ENCODE measurements around the gene OXNAD1. TPM values are rescaled to one million over a fixed set of nuclear protein-coding genes. Genes with fewer than 3 reads are reported as not detected.

OXNAD1 gene, protein sequence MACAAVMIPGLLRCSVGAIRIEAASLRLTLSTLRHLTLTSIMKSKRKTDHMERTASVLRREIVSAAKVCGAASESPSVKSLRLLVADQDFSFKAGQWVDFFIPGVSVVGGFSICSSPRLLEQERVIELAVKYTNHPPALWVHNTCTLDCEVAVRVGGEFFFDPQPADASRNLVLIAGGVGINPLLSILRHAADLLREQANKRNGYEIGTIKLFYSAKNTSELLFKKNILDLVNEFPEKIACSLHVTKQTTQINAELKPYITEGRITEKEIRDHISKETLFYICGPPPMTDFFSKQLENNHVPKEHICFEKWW
- 9.4 TPM for polyA plus RNA-seq

DNA sequence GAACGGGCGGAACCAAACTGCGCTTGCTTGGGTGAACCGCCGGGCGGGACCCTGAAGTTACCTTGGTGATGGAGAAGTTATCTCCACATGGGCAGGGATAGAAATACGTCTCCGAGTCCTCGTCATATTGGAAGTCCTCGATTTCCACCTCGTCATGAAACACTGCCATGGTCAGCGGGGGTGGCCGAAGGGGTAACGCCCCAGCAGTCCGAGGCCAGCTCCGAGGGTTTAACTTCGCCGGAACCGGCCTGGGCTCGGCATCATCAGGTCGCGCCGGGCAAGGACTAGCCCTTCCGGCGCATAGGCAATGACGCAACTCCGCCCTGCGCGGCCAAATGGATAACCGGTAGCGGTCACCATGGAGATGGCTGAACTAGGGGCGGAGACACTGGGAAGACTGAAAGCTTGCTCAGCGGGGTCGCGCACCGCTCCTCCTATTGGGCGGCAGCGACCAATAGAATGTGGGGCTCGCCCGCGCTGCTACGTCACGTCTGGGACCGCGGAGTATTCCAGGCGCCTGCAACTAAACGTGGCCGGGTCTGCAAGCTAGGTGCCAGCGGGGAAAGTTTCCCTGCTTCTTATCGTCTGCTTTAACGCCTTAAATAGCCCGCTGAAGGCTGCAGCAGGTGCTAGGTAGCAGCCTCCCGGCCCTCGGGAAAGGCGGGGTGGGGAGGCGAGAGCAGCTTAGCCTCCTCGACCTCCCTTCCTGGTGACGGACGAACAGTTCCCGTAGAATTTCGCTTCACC, at the start of gene OXNAD1, which contains the start of gene DPH3:
Gene OXNAD1, plus strand, starts transcription at position 505 of the 747 bp plus-strand sequence. CDS start 5,741 bp downstream, outside the sequence.
Gene DPH3, minus strand, starts transcription at position 236 of the 747 bp plus-strand sequence. Its CDS starts 67 bp downstream, at position 169.
- Mint-ChIP-seq H3K4me3 (peak within 1 kb of the TSS in 3 of 4 donors; percentile 99 to 100 (median 100)), H3K4me1 (peaks cover 10 to 27% (median 17%) of the 10 kb centered on the region in 3 donors), H3K9me3 (no peaks in the 10 kb centered on the region), H3K27me3 (no peaks in the 10 kb centered on the region), H3K36me3 (peaks cover 1% of the 10 kb centered on the region), H3K27ac (peak within 1 kb of the TSS; percentile 94 to 100 (median 95))

DNA sequence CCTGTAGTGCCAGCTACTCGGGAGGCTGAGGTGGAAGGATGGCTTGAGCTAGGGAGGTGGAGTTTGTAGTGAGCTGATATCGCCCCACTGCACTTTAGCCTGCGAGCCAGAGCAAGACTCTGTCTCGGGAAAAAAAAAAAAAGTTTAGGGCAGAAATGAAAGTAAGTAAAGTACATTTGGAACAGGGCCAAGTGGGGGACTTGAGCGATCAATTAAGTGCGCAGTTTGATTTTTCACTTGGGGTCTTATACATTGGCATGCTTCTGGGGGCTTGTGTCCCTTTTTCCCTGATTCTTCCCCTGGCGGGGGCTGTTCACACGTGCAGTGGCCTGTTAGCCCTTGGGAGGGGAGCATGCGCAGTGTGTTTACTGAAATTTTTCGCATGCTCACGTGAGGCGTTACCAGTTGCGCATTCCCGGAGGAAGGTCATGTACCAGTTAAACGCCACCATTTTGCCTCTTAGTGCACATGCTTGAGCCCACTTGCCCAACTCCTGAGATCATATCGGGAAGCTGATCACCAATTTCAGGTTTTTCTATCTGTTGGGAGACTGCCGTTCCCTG, 48.6 kb upstream of the OXNAD1 start:
- Mint-ChIP-seq H3K36me3 (no peaks in the 10 kb centered on the region), H3K27ac (no peak overlapping the region), H3K27me3 (peaks cover 6% of the 10 kb centered on the region), H3K9me3 (no peaks in the 10 kb centered on the region), H3K4me1 (no peaks in the 10 kb centered on the region), H3K4me3 (no peak overlapping the region)

DNA sequence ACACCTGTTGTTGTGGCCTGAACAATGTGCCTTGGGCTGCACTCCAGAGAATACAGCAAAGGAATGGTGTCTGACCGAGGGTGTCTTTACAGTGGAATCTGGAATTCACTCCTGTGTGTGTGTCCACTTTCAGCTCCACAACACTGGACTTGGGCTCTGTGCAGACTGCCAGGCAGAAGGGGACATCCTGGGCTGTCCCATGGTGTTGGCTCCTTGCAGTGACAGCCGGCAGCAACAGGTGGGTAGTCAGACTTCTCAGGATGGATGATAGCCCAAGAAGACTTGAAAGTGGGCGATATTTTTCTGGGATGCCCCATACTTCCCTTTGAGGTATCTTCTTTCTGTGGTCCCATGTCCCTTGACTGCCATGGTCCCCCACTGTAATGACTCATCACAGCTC, 45.2 kb upstream of the OXNAD1 start:
- Mint-ChIP-seq H3K27me3 (peaks cover 9% of the 10 kb centered on the region), H3K36me3 (no peaks in the 10 kb centered on the region), H3K9me3 (no peaks in the 10 kb centered on the region), H3K4me1 (peaks cover 2 to 6% (median 3%) of the 10 kb centered on the region in 3 donors), H3K4me3 (no peak overlapping the region), H3K27ac (no peak overlapping the region)

- H3K36me3 Mint-ChIP-seq = no peaks in the 10 kb centered on the region
- no peak overlapping the region for H3K27ac Mint-ChIP-seq
- peaks cover 0 to 5% (median 0%) of the 10 kb centered on the region in 3 donors for H3K9me3 Mint-ChIP-seq
- peaks cover 9% of the 10 kb centered on the region for H3K27me3 Mint-ChIP-seq
- H3K4me1 Mint-ChIP-seq = peaks cover 2 to 6% (median 3%) of the 10 kb centered on the region in 3 donors
- peak overlapping the region in 1 of 4 donors; percentile 47 for H3K4me3 Mint-ChIP-seq
Observed at GRCh38 chr3:16221990-16222389, 43.0 kb upstream of the OXNAD1 start.

- no peak overlapping the region for H3K27ac Mint-ChIP-seq
- H3K9me3 Mint-ChIP-seq = peaks cover 0 to 5% (median 0%) of the 10 kb centered on the region in 3 donors
- peaks cover 2 to 6% (median 3%) of the 10 kb centered on the region in 3 donors for H3K4me1 Mint-ChIP-seq
- peak overlapping the region in 1 of 4 donors; percentile 47 for H3K4me3 Mint-ChIP-seq
- H3K36me3 Mint-ChIP-seq = no peaks in the 10 kb centered on the region
- peaks cover 9% of the 10 kb centered on the region for H3K27me3 Mint-ChIP-seq
Observed at GRCh38 chr3:16222547-16222946, 42.5 kb upstream of the OXNAD1 start.

DNA sequence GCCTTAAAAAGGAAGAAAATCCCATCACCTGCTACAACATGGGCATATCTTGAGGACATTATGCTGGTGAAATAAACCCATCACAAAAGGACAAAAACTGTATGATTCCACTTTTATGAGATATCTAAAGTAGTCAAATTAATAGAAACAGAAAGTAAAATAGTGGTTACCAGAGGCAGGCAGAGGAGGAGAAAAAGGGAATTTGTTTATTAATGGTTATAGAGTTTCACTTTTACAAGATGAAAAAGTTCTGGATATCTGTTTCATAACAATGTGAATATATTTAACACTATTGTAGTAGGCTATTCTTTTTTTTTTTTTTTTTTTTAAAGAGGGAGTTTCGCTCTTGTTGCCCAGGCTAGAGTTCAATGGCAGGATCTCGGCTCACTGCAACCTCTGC, 40.7 kb upstream of the OXNAD1 start:
- H3K4me1 Mint-ChIP-seq = peaks cover 2 to 6% (median 3%) of the 10 kb centered on the region in 3 donors
- peaks cover 0 to 5% (median 0%) of the 10 kb centered on the region in 3 donors for H3K9me3 Mint-ChIP-seq
- H3K27me3 Mint-ChIP-seq = peaks cover 10% of the 10 kb centered on the region
- H3K36me3 Mint-ChIP-seq = no peaks in the 10 kb centered on the region
- no peak overlapping the region for H3K4me3 Mint-ChIP-seq
- no peak overlapping the region for H3K27ac Mint-ChIP-seq

DNA sequence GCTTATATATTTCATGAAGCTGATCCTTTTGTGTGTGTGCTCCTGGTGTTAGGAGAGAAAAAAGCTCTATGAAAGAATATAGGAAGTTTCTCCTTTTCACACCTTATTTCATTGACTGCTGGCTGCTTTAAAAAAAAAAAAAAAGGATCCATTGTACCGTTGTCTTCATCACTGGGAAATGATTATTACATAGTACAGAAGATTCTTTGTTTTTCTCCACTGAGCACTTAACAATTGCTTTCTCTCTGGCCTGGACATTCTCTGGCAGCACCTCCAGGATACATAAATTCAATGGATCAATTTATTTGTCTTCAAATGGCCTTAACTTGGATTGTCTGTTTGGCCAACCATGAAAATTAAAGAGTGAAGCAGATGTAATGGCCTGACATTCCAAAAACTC, 37.4 kb upstream of the OXNAD1 start:
- H3K27ac Mint-ChIP-seq = no peak overlapping the region
- H3K9me3 Mint-ChIP-seq = peaks cover 0 to 5% (median 0%) of the 10 kb centered on the region in 3 donors
- H3K27me3 Mint-ChIP-seq = peaks cover 10% of the 10 kb centered on the region
- H3K4me3 Mint-ChIP-seq = no peak overlapping the region
- no peaks in the 10 kb centered on the region for H3K36me3 Mint-ChIP-seq
- peaks cover 2 to 6% (median 3%) of the 10 kb centered on the region in 3 donors for H3K4me1 Mint-ChIP-seq

DNA sequence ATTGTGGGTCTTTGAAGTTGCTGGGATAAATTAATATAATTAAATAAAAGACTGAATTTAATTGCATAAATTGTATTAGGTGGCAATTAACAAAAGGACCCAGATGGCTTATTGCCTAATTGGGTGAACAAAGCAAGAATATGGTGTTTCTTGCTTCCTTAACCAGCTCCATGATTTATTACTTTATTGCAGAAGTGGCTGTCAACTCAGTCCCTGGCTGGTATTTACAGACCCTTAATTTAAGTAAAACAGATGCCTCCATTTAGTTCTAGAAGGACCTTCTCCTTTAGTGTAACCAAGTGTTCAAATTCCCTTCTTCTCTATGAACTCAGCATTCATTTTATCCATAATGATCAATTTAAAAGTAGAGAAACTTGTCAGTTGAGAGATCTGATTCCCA, 35.3 kb upstream of the OXNAD1 start:
- peaks cover 0 to 9% (median 0%) of the 10 kb centered on the region in 3 donors for H3K9me3 Mint-ChIP-seq
- peaks cover 5% of the 10 kb centered on the region for H3K27me3 Mint-ChIP-seq
- no peaks in the 10 kb centered on the region for H3K4me1 Mint-ChIP-seq
- no peak overlapping the region for H3K27ac Mint-ChIP-seq
- no peaks in the 10 kb centered on the region for H3K36me3 Mint-ChIP-seq
- no peak overlapping the region for H3K4me3 Mint-ChIP-seq

- Mint-ChIP-seq H3K36me3 (no peaks in the 10 kb centered on the region), H3K27ac (no peak overlapping the region), H3K27me3 (peaks cover 7% of the 10 kb centered on the region), H3K4me3 (no peak overlapping the region), H3K4me1 (no peaks in the 10 kb centered on the region), H3K9me3 (peaks cover 0 to 8% (median 0%) of the 10 kb centered on the region in 3 donors)
Observed at GRCh38 chr3:16231983-16232382, 33.0 kb upstream of the OXNAD1 start.

GRCh38 chr3:16233806-16234205, 31.2 kb upstream of the OXNAD1 start:
- no peaks in the 10 kb centered on the region for H3K36me3 Mint-ChIP-seq
- no peak overlapping the region for H3K4me3 Mint-ChIP-seq
- H3K27ac Mint-ChIP-seq = no peak overlapping the region
- peaks cover 4% of the 10 kb centered on the region for H3K27me3 Mint-ChIP-seq
- H3K9me3 Mint-ChIP-seq = peaks cover 0 to 8% (median 0%) of the 10 kb centered on the region in 3 donors
- no peaks in the 10 kb centered on the region for H3K4me1 Mint-ChIP-seq

- H3K4me1 Mint-ChIP-seq = no peaks in the 10 kb centered on the region
- no peaks in the 10 kb centered on the region for H3K36me3 Mint-ChIP-seq
- no peak overlapping the region for H3K4me3 Mint-ChIP-seq
- H3K27me3 Mint-ChIP-seq = peaks cover 4% of the 10 kb centered on the region
- no peak overlapping the region for H3K27ac Mint-ChIP-seq
- H3K9me3 Mint-ChIP-seq = peaks cover 0 to 8% (median 0%) of the 10 kb centered on the region in 3 donors
Observed at GRCh38 chr3:16234281-16234680, 30.7 kb upstream of the OXNAD1 start.

DNA sequence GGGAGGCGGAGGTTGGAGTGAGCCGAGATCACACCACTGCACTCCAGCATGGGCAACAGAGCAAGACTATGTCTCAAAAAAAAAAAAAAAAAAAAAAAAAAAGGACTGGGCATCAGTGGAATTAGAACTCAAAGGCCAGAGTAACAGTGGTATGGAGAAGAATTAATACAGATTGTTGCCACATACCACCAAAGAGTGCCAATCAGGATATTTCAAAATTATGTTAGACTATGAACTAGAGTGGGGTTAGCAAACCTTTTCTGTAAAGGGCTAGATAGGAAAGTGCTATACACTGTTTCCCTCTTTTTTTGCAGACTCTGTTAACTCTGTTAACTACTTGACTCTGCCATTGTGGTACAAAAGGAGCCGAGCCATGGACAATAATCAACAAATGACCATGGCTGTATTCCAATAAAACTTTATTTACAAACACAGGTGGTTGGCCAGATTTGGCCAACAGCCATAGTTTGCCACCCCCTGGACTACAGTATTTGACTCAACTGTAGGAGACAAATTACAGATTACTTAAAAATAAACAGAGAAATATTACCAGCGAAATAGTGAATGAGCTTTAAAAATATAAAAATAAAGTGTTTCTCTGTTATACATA, 28.9 kb upstream of the OXNAD1 start:
- peaks cover 4% of the 10 kb centered on the region for H3K27me3 Mint-ChIP-seq
- H3K27ac Mint-ChIP-seq = no peak overlapping the region
- no peak overlapping the region for H3K4me3 Mint-ChIP-seq
- peaks cover 0 to 8% (median 0%) of the 10 kb centered on the region in 3 donors for H3K9me3 Mint-ChIP-seq
- no peaks in the 10 kb centered on the region for H3K4me1 Mint-ChIP-seq
- H3K36me3 Mint-ChIP-seq = no peaks in the 10 kb centered on the region

DNA sequence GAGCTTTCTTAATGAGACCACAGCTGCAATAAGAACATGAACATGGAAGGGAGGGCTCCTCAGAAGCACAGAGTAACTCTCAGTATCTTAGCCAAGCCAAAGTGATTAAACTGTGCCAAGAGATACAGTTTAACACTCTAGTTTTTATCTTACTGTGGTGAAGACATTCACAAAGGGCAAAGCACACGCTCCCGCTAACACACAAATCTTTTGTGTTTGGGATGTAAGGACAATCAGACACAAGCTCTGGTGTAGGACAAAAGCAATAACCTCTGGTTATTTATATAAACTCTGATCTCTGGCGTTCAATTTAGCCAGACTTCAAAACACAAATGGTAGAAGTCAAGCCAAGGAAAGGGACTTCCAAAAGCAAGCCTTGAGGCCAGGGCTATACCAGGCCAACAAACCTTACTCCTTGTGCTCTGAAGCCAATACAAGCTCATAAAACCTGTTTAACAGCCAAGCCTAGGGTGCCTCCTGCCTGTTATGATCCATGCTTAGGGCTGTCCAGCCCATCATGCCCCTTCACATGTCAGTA, 28.1 kb upstream of the OXNAD1 start:
- no peaks in the 10 kb centered on the region for H3K4me1 Mint-ChIP-seq
- no peaks in the 10 kb centered on the region for H3K36me3 Mint-ChIP-seq
- H3K9me3 Mint-ChIP-seq = peaks cover 0 to 8% (median 0%) of the 10 kb centered on the region in 3 donors
- H3K27ac Mint-ChIP-seq = no peak overlapping the region
- peaks cover 4% of the 10 kb centered on the region for H3K27me3 Mint-ChIP-seq
- H3K4me3 Mint-ChIP-seq = no peak overlapping the region

DNA sequence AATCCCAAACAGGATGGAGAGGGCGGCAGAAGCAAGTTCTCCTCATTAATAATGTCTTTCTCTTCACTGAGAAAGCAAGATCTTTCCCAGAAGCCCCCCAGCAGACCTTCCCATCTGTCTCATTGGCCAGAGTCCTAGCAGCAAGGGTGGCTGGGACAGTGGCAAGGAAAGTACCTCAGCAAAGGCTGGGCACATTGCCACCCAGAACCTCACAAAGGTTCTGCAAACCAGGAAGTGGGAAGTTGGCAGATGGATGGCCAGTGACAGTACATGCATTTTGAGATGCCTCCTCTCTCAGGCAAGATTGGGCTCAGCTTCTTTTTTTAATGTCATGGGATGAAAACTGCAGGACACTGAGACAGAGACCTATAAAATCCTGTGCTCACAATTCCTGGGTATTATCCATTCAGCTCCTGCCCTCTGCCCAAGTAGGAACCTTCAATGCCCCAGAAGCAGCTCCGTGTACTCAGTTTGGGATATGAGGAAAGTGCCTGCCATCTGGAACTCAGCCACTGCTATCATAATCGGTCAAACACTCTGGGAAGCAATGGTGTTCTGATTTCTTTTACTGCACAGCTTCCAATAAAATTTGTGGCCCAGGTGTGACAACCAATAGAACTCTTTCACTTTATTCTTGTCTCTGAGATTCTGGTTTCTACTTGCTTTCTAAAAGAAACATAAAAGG, 25.8 kb upstream of the OXNAD1 start:
- H3K4me1 Mint-ChIP-seq = no peaks in the 10 kb centered on the region
- H3K27me3 Mint-ChIP-seq = peaks cover 8% of the 10 kb centered on the region
- no peak overlapping the region for H3K27ac Mint-ChIP-seq
- peaks cover 0 to 8% (median 0%) of the 10 kb centered on the region in 3 donors for H3K9me3 Mint-ChIP-seq
- H3K36me3 Mint-ChIP-seq = no peaks in the 10 kb centered on the region
- H3K4me3 Mint-ChIP-seq = no peak overlapping the region
